Activated CD4-positive, alpha-beta T cell treated with anti-CD3 and anti-CD28 coated beads, Interleukin-2, amount 10 ng/mL, durations not matched to agents 24 days and 14 days (primary cell): ENCODE data around the gene ZNF710. TPM values are rescaled to one million over a fixed set of nuclear protein-coding genes. Genes with fewer than 3 reads are reported as not detected.
"Not testable (repeated sequence)": the region's sequence is repeated elsewhere in the genome, so short reads cannot be mapped to it uniquely, and the experiment has no call there.

Source experiments
- DNase-seq: peaks from one replicate; pipeline ENCODE4 v3.0.0; 2022
- H3K27ac Mint-ChIP-seq: one replicate; pipeline ENCODE4 v1.8.0; 2022; ENCODE audit warnings: mild to moderate bottlenecking, mixed read lengths
- H3K27me3 Mint-ChIP-seq: one replicate; pipeline ENCODE4 v1.8.0; 2022; ENCODE audit warnings: mixed read lengths
- H3K36me3 Mint-ChIP-seq: one replicate; pipeline ENCODE4 v1.8.0; 2022; ENCODE audit warnings: low read depth, mild to moderate bottlenecking, mixed read lengths
- H3K4me1 Mint-ChIP-seq: one replicate; pipeline ENCODE4 v1.8.0; 2021; ENCODE audit warnings: mixed read lengths
- H3K4me3 Mint-ChIP-seq: one replicate; pipeline ENCODE4 v1.8.0; 2022; ENCODE audit warnings: mild to moderate bottlenecking, moderate library complexity, mixed read lengths
- H3K9me3 Mint-ChIP-seq: one replicate; pipeline ENCODE4 v1.8.0; 2021; ENCODE audit warnings: mixed read lengths
- intact Hi-C: fragments of 100-400 bp; cut with micrococcal nuclease; formaldehyde crosslinking; loops from one replicate; pipeline ENCODE4 v1.15.1; 2023
- total RNA-seq: library from RNA; stranded (reverse); gene quantifications from 2 replicates; pipeline ENCODE4 v1.2.3, GENCODE V29; 2022

ZNF710 gene
- total RNA-seq, 1 donor from 2014 or later, result 28.3 TPM

DNA sequence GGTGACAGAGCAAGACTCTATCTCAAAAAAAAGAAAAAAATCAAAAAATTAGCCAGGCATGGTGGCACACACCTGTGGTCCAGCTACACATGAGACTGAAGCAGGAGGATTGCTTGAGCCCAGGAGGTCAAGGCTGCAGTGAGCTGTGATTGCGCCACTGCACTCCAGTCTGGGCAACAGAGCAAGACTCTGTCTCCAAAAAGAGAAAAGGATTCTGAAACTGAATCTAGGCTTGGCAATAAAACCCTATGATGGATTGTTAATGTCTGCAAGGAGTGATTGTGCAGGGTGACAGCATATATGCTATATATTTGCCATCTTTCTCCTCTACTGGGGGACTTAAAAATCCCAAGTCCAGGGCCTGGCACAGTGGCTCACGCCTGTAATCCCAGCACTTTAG, 69.5 kb downstream of the ZNF710 start:
- H3K27ac Mint-ChIP-seq, H3K9me3 Mint-ChIP-seq, H3K27me3 Mint-ChIP-seq, DNase-seq, H3K4me1 Mint-ChIP-seq, H3K4me3 Mint-ChIP-seq: not testable (repeated sequence)
- H3K36me3 Mint-ChIP-seq, result peaks cover 20% of the 10 kb centered on the region
- intact Hi-C loops, result loop anchor here (1.0 to 5.0 kb wide), 3 partner anchors 38 to 172 kb away; partner anchors contain the start of gene ZNF710

DNA sequence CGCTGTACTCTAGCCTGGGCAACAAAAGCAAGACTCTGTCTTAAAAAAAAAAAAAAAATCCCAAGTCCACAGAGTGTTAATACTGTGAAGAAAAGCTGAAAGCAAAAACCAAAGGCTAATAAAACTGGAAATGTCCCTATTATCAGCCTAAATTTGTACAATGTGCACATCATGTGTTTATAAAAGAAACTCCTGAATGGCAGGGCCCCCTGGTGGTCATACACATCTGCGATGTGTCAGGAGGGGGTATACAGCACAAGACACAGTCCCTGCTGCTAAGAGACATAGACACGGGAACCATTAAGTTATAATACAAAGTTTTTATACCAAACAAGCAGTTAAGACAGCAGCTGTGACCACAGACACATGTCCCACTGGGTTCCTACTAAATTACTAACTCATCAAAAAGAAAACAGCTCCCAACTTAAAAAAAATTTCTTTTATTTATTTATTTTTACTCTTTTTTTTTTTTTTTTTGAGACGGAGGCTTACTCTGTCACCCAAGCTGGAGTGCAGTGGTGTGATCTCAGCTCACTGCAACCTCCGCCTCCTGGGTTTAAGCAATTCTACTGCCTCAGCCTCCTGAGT, 70.2 kb downstream of the ZNF710 start:
- Mint-ChIP-seq H3K36me3 (peaks cover 20% of the 10 kb centered on the region), H3K4me1 (peaks cover 13% of the 10 kb centered on the region), H3K4me3 (no peak overlapping the region), H3K27ac (no peak overlapping the region), H3K27me3 (no peaks in the 10 kb centered on the region), H3K9me3 (no peaks in the 10 kb centered on the region)
- DNase-seq, result peak; percentile 93
- intact Hi-C loops, result loop anchor here (1.0 to 5.0 kb wide), 3 partner anchors 39 to 173 kb away; partner anchors contain the start of gene ZNF710

DNA sequence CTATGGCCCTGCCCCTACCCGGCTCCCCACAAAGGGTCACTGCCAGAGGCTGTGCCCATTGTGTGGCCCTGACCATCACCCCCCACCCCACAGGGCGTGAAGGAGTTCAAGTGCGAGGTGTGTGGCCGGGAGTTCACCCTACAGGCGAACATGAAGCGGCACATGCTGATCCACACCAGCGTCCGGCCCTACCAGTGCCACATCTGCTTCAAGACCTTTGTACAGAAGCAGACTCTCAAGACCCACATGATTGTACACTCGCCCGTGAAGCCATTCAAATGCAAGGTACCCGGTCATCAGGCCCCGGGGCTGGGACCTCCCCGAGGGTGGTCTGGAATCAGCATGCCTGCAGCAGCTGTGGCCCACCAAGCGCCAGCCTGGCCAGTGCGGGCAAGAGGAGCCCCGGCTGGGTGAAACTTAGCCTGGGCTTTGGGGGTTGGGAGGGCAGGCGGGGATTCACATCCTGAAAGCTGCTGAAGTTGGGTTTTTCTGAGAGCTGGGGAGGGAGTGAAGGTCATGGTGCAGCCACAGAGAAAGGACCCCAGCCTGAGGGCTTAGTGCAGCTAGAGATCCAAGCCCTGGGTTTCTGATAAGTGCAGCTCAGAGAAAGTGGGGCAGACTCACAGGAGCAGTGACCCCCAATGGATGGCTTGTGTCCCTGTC, 72.0 kb downstream of the ZNF710 start:
- Mint-ChIP-seq H3K36me3 (peaks cover 17% of the 10 kb centered on the region), H3K9me3 (no peaks in the 10 kb centered on the region), H3K4me1 (peaks cover 13% of the 10 kb centered on the region), H3K27me3 (no peaks in the 10 kb centered on the region), H3K27ac (no peak overlapping the region), H3K4me3 (no peak overlapping the region)
- intact Hi-C loops, result loop anchor here (5.0 kb wide), 2 partner anchors 41 to 71 kb away; partner anchors contain the start of gene ZNF710
- no peak for DNase-seq

DNA sequence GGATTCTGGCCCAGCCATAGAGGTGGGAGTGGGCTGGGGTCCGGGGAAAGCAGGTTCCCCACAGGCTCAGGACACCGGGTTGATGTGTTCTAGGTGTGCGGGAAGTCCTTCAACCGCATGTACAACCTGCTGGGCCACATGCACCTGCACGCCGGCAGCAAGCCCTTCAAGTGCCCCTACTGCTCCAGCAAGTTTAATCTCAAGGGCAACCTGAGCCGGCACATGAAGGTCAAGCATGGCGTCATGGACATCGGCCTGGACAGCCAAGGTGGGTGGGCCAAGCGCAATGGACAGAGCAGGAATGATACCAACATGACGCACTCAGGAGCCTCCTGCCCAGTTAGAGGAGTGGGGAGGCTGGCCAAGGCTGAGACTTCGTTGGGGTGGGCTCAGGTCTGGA, 72.9 kb downstream of the ZNF710 start:
- no peaks in the 10 kb centered on the region for H3K27me3 Mint-ChIP-seq
- peaks cover 13% of the 10 kb centered on the region for H3K4me1 Mint-ChIP-seq
- no peak for DNase-seq
- H3K4me3 Mint-ChIP-seq, result no peak overlapping the region
- intact Hi-C loops, result loop anchor here (5.0 kb wide), 2 partner anchors 42 to 72 kb away; partner anchors contain the start of gene ZNF710
- H3K9me3 Mint-ChIP-seq, result no peaks in the 10 kb centered on the region
- peaks cover 17% of the 10 kb centered on the region for H3K36me3 Mint-ChIP-seq
- no peak overlapping the region for H3K27ac Mint-ChIP-seq

DNA sequence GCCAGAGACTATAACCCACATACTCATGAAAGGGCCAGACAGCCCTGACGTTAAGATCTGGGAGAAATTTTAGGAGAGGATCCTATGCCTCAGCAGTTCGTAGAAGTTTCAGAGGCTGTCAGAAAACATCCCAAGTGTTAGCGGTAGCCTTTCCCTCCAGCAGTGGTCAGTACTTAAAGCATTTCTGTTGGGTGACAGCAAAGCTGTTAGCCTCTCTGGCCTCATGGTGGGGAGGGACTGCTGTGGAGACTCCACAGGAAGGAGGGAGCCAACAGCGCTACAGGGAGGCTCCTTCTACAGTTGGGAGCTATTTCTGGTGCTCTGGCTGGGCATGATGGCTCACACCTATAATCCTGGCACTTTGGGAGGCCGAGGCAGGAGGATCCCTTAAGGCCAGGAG, 73.8 kb downstream of the ZNF710 start:
- no peak for DNase-seq
- Mint-ChIP-seq H3K4me3 (no peak overlapping the region), H3K27ac (no peak overlapping the region), H3K36me3 (peaks cover 15% of the 10 kb centered on the region), H3K4me1 (peaks cover 13% of the 10 kb centered on the region), H3K9me3 (no peaks in the 10 kb centered on the region), H3K27me3 (no peaks in the 10 kb centered on the region)
- intact Hi-C loops, result loop anchor here (5.0 kb wide), 2 partner anchors 43 to 73 kb away; partner anchors contain the start of gene ZNF710

DNA sequence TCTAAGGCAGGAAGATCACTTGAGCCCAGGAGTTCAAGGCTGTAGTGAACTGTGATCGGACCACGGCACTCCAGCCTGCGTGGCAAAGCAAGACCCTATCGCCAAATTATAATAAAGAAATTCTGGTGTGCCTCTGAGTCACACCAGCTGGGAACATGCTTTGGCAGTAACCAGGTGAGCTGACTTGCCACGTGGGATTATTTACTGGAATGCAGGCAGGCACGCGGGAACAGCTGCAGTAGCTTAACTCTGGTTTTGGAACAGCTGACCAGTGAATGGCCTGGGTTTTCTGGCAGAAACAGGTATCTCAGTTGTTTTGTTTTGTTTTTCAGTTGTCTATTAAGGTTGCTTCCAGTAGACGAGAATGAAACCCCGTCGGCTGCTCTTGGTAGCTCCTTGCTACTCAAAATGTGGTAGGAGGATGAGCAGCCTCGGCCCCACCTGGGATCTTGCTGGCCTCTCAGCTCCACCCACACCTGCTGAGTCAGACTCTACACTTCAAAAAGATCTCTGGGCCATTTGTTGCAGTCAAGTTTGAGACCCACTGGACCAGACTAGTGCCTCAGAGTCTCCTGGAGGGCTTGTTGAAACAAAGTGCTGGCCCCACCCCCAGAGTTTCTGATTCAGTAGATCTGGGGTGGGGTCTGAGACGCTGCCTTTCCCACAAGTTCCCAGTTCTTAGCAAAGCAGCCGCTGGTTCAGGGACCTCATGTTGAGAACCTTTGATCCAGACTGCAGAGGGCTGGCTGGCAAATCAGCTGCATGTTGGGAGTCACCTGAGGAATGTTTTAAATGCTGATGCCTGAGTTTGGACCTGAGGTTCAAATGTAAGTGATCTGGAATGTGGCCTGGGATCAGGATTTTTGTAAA, 74.5 kb downstream of the ZNF710 start:
- Mint-ChIP-seq H3K36me3 (peaks cover 13% of the 10 kb centered on the region), H3K27me3 (no peaks in the 10 kb centered on the region), H3K27ac (peak overlapping the region; percentile 6), H3K4me3 (no peak overlapping the region), H3K9me3 (no peaks in the 10 kb centered on the region), H3K4me1 (peaks cover 13% of the 10 kb centered on the region)
- no peak for DNase-seq
- intact Hi-C loops, result no loop called here

DNA sequence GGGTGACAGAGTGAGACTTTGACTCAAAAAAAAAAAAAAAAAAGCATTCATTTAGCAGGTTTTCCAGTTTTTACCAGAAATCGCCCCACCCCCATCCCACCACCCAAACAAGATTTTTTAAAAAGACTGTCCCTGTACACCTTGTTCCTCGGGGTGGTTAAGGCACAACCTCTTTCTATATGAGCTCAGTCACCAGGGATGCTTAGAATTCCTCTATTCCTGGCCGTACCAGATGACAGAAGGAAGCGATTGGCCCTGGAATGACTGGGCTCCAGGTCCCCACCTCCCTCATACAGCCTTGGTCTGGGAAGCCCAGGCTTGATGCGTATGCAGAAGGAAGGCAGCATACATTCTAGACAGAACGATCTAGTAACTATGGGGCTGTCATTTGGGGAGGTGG, 75.6 kb downstream of the ZNF710 start:
- peaks cover 8% of the 10 kb centered on the region for H3K4me1 Mint-ChIP-seq
- no peak for DNase-seq
- no peak overlapping the region for H3K4me3 Mint-ChIP-seq
- peaks cover 15% of the 10 kb centered on the region for H3K36me3 Mint-ChIP-seq
- intact Hi-C loops, result no loop called here
- no peaks in the 10 kb centered on the region for H3K27me3 Mint-ChIP-seq
- no peak overlapping the region for H3K27ac Mint-ChIP-seq
- H3K9me3 Mint-ChIP-seq, result no peaks in the 10 kb centered on the region

DNA sequence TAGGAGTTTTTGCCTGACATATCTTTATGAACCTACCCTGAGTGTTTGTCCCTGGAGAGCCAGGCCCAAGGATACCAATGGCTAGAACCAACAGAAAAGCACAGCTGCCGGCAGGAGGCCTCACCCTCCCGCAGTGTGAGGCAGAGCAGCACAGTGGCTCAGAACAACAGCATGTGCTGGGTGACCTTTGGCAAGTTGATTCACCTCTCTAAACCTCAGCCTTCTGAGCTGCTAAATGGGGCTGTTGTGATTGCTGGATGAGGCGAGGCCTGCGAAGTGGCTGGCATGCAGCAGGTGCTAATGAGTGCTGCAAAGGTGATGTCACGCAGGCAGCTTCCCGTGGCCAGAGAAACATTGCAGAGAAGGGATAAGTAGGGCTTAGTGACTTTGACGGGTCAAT, 77.8 kb downstream of the ZNF710 start:
- peaks cover 27% of the 10 kb centered on the region for H3K36me3 Mint-ChIP-seq
- peaks cover 8% of the 10 kb centered on the region for H3K4me1 Mint-ChIP-seq
- H3K27me3 Mint-ChIP-seq, result no peaks in the 10 kb centered on the region
- peak overlapping the region; percentile 60 for H3K27ac Mint-ChIP-seq
- H3K4me3 Mint-ChIP-seq, result no peak overlapping the region
- H3K9me3 Mint-ChIP-seq, result no peaks in the 10 kb centered on the region
- DNase-seq, result no peak
- intact Hi-C loops, result no loop called here

DNA sequence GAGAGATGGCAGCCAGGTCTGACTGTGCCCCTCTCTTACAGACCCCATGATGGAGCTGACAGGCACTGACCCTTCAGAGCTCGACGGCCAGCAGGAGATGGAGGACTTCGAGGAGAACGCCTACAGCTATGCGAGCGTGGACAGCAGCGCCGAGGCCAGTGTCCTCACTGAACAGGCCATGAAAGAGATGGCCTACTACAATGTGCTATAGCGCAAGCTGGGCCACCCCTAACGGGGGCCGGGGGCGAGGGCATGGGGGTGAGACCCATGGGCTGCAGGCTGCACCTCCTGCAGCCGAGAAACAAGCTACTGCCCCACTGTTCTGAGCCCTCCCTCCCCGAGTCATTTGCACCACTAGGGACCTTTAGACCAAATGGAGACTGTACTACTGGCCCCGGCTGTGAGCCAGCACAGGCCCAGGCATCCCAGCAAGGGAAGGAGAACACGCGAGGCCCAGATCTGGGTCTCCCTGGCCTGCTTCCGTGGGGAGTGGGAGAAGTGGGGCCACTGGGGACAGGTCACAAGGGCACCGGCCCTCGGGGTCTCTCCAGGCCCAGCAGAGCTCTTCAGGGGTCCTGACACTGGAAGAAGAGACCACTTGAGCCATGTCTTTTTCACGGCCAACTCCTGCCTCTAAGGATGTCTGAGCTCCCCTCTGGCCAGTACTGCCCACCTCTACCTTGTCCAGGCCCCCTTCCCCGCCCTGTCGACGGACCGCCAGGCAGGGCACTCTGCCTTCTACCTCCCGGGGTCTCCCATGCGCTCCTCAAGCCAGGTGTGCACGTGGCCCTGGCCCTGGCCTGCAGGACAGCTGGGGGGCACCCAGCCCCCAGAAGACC, 78.7 kb downstream of the ZNF710 start:
- peaks cover 7% of the 10 kb centered on the region for H3K4me1 Mint-ChIP-seq
- no peak overlapping the region for H3K27ac Mint-ChIP-seq
- DNase-seq, result no peak
- no peaks in the 10 kb centered on the region for H3K9me3 Mint-ChIP-seq
- intact Hi-C loops, result no loop called here
- peaks cover 25% of the 10 kb centered on the region for H3K36me3 Mint-ChIP-seq
- no peak overlapping the region for H3K4me3 Mint-ChIP-seq
- no peaks in the 10 kb centered on the region for H3K27me3 Mint-ChIP-seq

DNA sequence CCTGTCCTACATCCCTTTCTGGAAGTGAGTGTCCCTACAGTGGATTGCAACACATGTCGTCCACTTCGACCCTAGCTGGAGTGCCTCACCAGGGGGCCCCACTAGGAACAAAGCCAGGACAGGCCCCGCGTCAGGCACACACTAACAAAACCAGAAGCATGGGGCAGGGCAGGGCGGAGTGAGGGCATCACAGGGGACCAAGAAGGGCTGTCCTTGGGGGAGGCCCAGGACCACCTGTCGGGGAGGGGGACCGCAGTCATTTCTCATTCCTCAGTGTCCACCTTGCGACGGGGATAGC, 79.3 kb downstream of the ZNF710 start:
- Mint-ChIP-seq H3K4me3 (no peak overlapping the region), H3K36me3 (peaks cover 25% of the 10 kb centered on the region), H3K9me3 (no peaks in the 10 kb centered on the region), H3K4me1 (peaks cover 7% of the 10 kb centered on the region), H3K27me3 (no peaks in the 10 kb centered on the region), H3K27ac (no peak overlapping the region)
- no peak for DNase-seq
- intact Hi-C loops, result no loop called here

DNA sequence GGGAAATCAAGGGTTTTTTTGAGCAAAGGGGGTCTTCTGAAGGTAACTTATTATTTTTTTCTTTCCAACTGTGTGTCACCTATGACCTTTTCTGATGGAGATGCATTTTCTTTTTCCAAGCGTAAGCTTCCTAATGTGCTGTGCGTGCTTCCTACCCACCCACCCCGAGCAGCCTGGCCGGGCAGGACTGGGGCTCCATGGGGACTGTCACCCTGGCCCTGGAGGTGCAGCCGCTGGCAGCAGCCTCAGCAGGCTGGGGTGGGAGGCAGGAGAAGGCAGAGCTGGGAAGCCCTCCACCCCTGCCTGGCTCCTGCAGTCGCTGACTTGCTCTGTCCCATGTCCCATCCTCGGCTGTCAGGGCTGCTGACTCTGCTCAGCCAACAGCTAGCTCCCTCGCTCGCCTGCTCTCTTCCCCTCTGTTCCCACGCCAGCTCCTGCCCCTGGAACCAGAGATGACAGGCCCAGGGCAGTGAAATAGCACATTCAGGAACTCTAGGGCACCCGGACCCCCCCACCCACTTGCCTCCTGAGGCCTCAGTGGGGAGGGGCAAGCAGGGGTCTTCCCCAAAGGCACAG, 79.8 kb downstream of the ZNF710 start:
- DNase-seq, result no peak
- H3K9me3 Mint-ChIP-seq, result no peaks in the 10 kb centered on the region
- H3K36me3 Mint-ChIP-seq, result peaks cover 28% of the 10 kb centered on the region
- no peak overlapping the region for H3K4me3 Mint-ChIP-seq
- H3K27ac Mint-ChIP-seq, result no peak overlapping the region
- no peaks in the 10 kb centered on the region for H3K27me3 Mint-ChIP-seq
- peaks cover 3% of the 10 kb centered on the region for H3K4me1 Mint-ChIP-seq
- intact Hi-C loops, result no loop called here

DNA sequence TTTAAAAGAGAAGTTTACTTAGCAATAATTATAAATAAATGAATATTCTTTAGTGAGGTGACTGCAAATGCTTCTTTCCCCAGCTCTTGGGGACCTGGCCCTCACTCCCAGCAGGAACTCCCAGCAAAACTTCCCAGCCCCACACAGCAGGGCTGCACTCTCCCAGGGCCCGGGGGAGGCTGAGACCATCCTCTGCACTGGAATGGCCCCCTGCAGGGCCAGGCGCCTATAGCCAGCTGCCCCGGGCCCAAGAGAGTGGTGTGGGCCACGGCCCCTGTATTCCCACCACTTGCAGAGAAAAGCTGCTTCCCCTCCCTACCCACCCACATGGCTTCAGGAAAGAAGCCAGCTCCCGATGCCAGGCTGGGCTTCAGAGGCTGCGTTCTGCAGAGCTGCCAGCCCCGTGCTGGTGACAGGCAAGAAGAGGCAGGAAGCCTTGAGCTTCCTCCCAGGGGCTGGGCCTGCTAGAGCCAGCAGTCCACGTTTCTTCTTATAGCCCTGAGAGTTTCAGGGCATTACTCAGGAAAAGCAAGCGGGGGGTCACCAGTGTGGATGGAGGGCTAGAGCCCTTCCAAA, 81.1 kb downstream of the ZNF710 start:
- intact Hi-C loops, result no loop called here
- no peak for DNase-seq
- Mint-ChIP-seq H3K4me3 (no peak overlapping the region), H3K36me3 (peaks cover 38% of the 10 kb centered on the region), H3K27ac (no peak overlapping the region), H3K4me1 (peaks cover 7% of the 10 kb centered on the region), H3K9me3 (no peaks in the 10 kb centered on the region), H3K27me3 (no peaks in the 10 kb centered on the region)

DNA sequence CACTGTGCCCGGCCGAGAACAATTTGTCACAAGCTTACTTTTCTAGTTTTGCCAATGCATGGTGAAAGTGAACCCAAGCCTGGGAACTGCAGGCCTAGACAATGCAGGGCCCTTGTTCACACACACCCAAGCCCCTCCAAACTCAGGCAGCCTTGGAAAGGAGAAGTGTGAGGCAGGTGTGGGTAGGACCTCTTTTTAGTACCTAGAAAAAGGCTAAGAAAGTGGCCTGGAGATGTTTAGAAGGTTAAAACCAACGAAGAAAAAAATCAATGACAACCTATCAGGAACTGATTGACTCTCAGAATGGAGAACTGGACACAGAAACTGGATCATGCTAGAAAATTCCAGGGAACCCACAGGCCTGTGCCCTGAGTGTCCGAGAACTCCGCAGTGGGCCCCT, 82.3 kb downstream of the ZNF710 start:
- Mint-ChIP-seq H3K9me3 (no peaks in the 10 kb centered on the region), H3K4me1 (peaks cover 8% of the 10 kb centered on the region), H3K4me3 (no peak overlapping the region), H3K36me3 (peaks cover 45% of the 10 kb centered on the region), H3K27me3 (no peaks in the 10 kb centered on the region), H3K27ac (no peak overlapping the region)
- DNase-seq, result no peak
- intact Hi-C loops, result no loop called here
